HT-29 (cell line): Measurements from ENCODE around the gene RAB40B. TPM values are rescaled to one million over a fixed set of nuclear protein-coding genes. Genes with fewer than 3 reads are reported as not detected.
"Not testable (repeated sequence)": the region's sequence is repeated elsewhere in the genome, so short reads cannot be mapped to it uniquely, and the experiment has no call there.

Experiments used
- DNase-seq: peaks from one replicate; pipeline ENCODE4 v3.0.0-alpha.2; 2015; ENCODE audit warnings: low spot score
- total RNA-seq: library from RNA; depleted of rRNA; stranded (reverse); fragments of >200 nt; shearing (Covaris generic); gene quantifications from 2 replicates; pipeline ENCODE4 v1.2.3, GENCODE V29; 2014

RAB40B gene
- total RNA-seq, 1 experiment from 2014 or later, result 37.9 TPM

DNA sequence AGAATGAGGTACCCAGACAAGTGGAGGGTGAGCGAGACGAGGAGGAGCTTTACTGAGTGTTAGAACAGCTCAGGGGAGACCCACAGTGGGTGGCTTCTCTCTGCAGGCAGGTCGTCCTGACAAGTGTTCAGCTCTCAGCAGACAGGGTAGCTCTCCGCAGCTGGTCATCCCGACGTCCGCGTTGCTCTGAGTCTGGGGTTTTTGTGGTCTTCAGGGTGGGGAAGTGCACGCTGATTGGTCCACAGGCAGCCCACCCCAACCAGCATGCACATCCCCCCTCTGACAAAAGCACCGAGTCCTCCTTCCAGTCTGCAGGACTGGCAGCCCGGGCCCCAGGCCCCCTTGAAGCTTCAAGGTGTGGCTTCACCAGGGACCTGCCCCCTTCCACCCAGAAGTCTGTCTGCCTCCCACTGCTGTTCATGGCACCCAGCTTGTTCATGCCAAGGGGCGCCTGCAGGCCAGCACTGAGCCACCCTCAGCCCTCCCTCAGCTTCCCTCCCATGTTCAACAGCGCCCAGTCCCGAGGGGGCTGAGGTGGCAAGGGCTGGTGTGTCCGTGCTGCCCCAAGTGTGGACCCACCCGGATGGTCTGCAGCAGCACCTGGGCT is 30.4 kb downstream of the RAB40B start:
- no peak for DNase-seq

DNA sequence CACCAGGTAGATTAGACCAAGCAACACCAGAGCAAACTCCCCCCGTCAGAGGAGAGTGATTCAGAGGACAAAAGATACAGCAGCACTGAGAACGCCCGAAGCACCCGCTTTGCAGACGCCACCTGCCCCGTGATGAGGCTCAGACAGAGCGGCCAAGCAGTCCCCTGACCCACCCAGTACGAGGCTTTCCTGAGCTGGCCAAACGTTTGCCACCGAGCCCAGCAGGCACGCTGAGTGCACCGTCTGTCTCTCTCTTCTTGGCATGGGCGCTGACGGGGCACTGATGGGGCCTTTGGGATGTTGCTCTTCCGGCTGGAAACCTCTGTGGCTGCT is 30.9 kb downstream of the RAB40B start:
- no peak for DNase-seq

DNA sequence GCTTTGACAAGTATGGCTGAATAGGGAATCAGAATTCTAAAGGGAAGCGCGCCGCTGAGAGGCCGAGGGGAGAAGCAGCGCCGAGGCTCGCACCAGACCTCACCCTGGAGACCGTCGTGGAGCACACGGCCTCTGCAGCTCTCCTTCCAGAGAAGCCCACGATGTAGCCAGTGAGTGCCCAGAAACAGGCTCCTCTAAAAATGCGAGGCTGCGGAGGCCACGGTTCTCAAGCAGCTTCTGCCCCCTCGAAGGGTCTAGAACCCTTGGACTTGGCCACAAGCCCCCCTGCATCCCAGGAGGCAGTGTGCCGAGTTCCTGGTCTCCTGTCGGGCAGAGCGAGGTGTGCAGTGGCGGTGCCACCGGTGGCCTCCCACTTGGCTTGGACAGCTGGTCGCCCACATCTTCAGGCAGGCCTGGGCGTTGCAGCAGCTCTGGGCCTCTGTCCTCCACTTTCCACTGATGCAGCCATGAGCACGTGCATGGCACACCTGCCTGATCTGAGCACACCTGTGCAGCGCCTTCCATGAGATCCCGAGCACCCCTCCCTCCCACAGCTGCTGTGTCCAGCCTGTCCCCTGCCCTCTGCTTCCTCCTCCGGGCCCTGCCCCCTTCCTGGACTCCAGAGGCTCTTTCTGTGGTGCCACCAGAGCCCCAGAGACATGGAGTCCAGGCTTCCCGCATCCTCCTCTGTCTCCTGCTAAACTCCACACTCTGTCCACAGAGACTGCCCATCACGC is 31.4 kb downstream of the RAB40B start:
- DNase-seq, result no peak

DNA sequence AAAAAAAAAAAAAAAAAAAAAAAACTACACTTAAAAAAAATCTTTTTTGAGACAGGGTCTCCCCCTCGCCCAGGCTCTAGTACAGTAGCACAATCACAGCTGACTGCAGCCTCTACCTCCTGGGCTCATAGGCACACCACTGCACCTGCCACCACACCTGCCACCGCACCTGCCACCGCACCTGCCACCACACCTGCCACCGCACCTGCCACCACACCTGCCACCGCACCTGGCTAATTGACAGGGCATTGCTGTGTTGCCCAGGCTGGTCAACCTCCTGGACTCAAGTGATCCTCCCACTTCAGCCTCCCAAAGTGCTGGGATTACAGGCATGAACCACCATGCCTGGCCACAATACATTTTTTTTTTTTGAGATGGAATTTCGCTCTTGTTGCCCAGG is 32.6 kb downstream of the RAB40B start:
- DNase-seq, result no peak

DNA sequence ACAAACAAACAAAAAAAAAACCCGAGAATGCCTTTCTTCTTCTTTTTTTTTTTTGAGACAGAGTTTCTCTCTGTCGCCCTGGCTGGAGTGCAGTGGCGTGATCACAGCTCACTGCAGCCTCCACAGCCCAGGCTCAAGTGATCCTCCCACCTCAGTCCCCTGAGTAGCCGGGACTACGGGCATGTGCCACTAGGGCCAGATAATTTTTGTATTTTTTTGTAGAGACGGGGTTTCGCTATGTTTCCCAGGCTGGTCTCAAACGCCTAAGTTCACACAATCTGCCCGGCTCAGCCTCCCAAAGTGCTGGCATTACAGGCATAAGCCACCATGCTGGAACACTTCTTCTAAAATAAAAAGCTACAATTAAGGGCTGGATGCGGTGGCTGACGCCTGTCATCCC is 33.3 kb downstream of the RAB40B start:
- no peak for DNase-seq

DNA sequence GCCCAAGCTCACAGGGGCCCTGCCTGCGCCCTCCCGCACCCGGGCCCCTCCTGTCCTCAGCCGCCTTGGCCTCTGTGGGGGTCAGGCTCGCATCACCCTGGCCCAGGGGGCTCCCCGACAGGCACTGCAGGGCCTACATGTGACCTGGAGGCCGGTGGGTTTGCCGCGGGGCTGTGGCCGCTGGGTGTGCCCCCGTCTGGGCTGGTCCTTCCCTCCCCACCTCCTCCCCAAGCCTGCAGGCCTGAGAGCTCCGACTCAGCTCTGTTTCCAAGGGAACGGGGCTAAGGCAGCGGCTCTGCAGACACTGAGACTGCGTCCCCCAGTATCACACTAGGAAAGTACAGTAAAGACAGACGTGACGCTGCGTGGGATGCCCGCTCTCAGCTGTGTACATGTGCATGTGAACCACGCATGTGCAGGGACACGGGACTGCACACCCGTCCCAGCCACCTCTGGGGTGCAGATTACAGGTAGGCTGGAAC is 33.8 kb downstream of the RAB40B start:
- DNase-seq, result no peak

DNA sequence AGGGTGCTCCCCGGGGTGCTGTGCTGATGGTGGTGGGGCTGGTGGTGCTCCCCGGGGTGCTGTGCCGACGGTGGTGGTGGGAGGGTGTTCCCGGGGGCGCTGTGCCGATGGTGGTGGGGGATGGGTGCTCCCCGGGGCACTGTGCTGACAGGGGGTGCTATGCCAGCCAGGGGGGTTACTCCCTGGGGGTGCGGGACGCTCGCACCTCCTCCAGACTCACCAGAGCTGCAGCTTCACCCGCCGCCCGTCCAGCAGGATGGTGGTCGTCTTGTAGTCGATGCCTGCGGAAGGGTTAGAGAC is 34.3 kb downstream of the RAB40B start:
- DNase-seq, result no peak

DNA sequence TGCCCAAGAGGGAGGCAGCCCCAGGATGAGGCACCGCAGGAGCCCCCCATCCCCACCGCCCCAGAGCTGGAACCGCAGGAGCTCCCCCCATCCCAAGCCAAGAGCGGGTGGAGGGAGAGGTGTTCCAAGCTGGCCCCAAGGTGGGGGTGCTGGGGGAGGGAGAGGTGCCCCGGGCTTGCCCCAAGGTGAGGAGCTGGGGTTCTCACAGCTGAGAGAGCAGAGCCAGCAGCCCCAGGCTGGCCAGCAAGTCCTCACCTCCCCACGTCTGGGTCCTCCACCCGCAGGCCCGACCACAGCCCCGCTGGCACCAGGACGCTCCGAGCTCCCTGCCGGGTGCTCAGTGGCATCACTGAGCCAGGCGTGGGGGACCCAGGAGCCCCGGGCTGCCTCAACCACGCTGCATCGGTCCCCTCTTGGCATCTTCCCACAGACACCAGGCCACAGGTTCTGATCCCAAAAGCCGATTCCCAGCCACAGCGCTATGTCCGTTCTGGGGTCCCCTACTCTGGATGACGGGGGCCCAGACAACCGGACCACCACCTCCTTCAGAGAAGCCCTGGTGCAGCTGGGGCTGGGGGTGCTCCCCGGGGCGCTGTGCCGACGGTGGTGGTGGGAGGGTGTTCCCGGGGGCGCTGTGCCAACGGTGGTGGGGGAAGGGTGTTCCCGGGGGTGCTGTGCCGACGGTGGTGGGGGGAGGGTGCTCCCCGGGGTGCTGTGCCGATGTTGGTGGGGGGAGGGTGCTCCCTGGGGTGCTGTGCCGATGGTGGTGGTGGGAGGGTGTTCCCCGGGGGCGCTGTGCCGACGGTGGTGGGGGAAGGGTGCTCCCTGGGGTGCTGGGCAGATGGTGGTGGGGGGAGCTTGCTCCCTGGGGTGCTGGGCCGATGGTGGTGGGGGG is 34.9 kb downstream of the RAB40B start:
- DNase-seq, result no peak

DNA sequence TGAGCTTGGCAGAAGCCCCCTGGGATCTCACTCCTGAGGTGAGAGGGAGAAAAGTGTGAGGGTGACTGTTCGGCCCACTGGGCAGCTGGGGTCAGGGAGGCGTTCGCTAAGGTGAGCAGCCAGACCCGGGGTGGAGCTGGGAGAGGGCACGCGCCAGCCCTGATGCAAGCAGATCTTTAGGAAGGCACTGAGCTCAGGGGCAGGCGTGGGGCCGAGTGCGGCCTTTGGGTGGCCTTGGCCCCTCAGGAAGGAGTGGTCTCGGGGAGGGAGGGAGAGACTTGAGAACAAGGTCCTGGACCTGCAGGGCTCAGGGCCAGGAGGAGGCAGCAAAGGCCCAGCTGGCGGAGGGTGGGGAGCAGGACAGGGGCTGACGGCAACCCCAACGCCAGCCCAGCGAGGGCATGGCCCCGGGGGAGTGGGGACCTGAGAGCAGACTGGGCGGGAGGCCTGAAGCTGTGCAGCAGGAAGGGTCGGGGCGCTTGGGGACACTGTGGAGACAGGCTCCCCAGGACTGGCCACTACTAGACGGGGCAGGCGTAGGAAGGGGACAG is 35.7 kb downstream of the RAB40B start:
- no peak for DNase-seq

DNA sequence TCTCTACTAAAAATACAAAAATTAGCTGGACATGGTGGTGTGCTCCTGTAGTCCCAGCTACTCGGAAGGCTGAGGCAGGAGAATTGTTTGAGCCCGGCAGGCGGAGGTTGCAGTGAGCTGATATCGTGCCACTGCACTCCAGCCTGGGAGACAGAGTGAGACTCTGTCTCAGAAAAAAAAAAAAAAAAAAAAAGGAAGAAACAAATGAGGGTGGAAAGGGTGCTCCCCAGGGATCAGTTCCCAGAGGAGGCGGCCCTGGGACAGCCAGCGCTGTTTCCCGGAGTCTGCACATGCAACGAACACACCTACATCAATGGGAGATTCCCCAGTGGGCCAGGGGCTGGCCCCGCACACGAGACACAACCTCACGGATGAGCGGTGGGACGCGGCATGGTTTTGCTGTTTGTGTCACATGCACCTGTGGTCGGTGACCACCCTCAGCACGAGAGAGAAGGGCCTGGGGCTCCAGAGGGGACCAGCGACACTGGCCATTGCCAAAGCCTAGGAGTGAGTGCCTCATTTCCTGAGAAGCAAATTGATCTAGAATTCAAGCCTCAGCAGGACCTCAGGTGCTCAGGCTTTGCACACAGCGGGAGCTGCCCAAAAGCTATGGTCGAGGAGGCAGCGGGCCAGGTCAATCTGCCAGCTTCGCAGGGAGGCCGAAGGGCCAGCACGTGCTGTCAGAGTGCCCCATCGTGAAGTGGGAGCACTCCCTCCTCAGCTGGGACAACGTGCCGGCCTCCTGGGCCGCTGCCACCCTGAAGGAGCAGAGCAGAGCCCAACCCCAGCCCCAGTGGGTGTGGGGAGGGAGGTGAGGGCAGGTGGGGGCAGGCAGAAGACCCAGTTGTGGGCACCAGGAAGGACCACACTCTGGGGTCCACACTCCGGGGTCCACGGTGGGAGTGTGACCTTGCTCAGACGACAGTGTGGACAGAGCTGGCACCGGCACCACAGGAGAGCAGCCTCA is 36.5 kb downstream of the RAB40B start:
- no peak for DNase-seq

DNA sequence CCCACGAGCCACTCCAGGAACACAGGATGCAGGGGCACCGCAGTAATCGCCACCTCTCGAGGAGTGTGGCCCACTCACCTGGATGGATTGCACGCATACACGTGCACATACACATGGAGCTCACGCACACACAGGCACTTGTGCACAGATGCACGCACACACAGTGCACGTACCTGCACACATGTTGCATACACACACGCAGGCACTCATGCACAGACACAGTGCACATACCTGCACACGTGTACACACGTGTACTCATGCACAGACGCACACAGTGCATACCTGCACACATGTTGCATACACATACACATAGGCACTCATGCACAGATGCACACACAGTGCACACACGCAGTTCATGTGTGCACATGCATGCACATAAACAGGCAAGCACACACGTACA is 38.6 kb downstream of the RAB40B start:
- DNase-seq, result no peak

DNA sequence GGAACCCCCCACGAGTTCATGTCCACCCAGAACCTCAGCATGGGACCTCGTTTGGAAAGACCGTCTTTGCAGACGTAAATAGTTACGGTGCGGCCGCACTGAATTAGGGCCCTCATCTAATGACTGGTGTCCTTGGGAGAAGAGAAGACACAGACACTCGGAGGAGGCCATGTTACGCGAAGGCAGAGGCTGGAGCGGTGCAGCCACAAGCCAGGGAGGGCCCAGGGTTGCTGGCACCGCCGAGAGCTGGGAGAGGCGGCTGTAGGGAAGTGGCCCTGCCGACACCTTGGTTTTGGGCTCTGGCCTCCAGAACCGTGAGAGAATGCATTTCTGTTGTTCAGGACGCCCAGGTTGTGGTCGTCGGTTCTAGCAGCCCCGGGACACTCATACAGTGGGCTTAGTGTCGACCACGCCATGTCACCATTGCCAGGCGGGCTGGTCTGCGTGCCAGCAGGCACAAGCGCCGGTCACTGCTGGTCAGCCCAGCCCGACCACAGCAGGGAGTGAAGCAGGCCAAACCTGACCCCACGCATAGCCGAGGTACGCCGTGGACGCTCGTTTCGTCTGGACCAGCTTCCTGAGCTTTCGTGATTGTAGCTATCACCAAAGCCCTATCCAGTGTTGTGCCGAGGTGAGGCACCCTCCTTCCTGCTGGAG is 39.6 kb downstream of the RAB40B start:
- no peak for DNase-seq

DNA sequence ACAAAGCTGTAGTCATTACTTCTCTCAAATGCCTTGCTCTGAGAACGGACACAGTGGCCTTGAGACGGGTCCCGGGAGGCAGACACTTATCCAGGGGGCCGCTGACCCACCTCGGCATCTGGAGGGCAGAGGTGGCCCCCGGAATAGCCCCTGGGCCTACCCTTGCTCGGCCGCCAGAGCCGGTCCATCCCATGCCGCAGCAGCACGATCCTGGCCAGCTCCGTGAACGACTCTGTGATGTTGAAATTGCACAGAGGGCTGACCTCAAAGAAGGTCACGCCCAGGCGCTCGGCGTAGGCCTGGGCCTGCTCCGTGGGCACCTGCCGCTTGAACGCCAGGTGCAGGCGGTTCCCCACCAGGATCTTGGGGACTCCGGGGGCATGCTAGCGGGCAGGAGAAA is 40.2 kb downstream of the RAB40B start:
- DNase-seq, result no peak

DNA sequence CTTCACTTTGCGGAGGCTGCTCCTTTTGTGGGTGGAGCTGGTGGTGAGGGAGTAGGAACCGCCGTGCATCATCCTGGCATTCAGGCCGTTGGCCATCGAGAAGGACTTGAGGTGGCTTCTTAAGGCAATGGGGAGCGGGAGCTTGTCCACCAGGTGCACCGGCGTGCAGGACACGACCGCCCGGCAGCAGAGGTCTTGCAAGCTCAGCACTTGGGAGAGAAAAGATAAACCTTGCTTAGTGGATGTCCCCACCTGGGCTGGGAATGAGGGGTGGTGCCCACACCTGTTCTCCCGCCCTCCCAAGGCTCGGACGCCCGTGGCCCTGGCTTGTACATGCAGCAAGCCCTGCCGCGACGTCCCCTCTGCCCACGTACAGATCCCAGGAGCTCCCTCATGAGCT is 40.6 kb downstream of the RAB40B start:
- DNase-seq, result no peak

DNA sequence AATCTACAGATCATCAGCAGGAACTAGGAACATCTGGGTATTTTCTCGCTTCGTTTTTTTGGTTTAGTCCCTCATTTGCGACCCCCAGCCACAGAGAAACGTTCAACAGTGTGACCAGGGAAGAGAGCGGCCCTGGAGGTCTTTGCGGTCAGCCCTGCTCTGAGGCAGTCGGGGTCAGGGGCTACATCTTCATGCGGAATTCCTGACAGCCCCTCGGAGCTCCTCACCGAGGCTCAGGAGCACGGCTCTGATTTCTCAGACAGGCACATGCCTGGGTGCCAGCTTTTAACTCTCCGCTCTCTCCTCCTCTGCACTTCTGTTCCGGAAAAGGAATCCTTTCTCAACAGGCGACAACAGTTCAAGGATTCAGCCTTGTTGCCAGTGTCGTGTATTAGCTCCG is 42.2 kb downstream of the RAB40B start:
- no peak for DNase-seq

DNA sequence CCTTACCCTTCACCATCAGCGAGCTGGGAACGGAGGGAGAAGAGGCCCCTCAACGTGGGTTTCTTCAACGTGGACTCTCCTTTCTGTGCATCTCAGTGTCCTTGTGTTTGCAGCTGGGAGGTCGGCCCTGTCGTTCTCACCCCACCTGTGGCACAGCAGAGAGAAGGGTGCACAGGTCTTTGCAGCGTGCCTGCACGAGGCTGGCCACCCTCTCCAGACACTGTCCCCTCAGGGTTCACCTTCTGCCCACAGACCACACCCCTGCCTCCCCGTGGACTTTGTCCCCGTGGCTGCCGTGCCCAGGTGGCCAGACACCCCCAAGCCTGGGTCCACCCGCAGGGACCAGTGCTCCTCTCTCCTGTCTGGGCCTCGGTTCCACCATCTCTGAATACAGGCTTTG is 43.0 kb downstream of the RAB40B start:
- DNase-seq, result no peak

DNA sequence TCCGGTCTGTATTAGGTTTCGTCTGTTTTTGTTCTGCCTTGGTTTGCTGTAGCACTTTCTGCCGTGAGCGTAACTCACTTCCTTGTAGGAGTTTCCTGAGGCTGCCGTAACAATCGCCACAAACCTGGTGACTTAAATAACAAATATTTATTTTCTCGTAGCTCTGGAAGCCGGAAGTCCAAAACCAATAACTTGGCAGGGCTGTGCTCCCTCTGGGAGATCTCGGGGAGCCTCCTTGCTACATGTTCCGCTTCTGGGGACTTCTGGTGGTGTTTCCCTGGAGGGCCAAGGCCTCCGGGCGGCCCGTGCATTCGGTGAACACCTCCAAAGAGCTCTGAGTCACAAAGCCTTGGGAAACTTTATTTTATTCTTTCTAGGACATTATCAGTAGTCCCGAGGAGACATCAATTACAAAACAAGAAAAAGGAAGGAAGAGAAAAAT is 43.4 kb downstream of the RAB40B start:
- DNase-seq, result peak; percentile 84

DNA sequence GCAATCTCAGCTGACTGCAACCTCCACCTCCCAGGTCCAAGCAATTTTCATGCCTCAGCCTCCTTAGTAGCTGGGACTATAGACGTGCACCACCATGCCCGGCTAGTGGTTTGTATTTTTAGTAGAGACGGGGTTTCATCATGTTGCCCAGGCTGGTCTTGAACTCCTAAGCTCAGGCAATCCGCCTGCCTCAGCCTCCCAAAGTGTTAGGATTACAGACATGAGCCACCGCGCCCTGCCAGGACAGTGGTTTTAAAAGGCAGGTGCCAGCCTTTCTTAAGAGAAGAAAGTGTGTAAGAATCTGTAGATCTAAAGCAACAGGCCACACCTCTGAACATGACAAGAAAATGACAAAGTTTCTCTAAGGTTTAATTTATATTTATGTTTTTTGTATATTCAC is 43.9 kb downstream of the RAB40B start:
- not testable (repeated sequence) for DNase-seq

DNA sequence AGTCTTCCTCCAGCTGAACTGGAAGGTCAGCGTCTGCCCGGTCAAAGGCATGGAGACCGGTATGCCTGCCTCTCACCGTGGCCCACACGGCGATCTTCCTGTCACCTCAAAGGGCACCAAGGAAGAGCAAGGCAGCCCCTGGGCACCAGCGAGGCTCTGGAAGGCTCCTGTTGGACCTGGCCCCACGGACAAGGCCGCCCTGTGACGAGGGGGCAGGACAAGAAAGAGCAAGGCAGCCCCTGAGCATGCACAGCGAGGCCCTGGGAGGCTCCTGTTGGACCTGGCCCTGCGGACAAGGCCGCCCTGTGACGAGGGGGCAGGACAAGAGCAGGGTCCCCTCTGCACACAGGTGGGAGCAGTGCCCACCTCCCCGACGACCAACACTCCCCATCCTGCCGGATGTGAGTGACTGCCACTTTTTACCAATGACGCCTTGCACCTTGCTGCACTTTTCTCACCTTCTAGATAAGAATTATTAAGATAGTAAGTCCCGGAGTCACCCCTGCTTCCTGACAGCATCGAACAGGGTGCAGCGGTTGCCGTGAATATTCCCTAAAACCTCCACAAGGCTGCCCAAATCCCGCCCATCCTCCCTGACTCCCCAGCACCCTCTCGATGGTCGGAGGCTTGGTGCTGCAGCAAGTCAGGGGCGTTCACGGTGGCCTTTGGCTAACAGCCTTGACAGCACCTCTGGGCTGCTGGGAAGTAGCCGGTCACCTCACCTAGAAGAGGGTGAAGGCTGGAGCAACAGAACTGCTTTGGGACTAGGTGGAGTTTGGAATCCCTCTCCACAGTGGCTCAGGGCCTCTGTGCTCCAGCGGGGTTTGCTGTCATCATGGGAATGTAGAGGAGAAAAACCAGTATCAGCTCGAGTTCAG is 44.6 kb downstream of the RAB40B start:
- no peak for DNase-seq

DNA sequence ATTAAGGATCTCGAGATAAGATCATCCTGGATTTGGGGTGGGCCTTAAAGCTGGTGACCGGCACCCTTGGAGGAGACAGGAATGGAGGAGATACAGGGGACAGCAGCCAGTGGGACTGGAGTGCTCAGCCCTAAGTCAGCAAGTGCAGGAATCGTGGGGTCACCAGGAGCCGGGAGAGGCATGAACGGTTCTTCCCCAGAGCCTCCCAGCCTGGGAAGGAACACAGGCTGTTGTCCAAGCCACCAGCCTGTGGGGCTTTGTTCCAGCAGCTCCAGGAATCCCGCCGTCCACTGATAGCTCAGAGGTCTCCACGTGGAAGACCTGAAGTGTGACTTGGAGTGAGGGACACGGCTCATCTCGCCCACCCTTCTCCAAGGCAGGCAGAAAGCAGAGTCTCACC is 47.8 kb downstream of the RAB40B start:
- DNase-seq, result no peak
